Neural progenitor cell (in vitro differentiated cells): Measurements from ENCODE around the gene PPP1R37.

Source experiments
- CTCF ChIP-seq: fragments of 200-600 bp; sonication (generic); IDR thresholded peaks from 2 replicates; pipeline ENCODE4 v1.5.1; 2017; ENCODE audit warnings: antibody characterized with exemption, mild to moderate bottlenecking
- EZH2 ChIP-seq: fragments of 200-600 bp; sonication (generic); IDR thresholded peaks from 2 replicates; pipeline ENCODE4 v1.6.1; 2017; ENCODE audit warnings: antibody characterized with exemption, mild to moderate bottlenecking, moderate library complexity

GRCh38 chr19:45162608-45163143, 69.7 kb downstream of the PPP1R37 start:
- no peak for TF ChIP-seq CTCF
- TF ChIP-seq EZH2, result no peak
